ENCODE results near the gene NR6A1.

Gene NR6A1

GRCh38 chr9:124759327-124759726 is 11.8 kb downstream of the NR6A1 start:
- Histone ChIP-seq H3K4me3 (ENCODE audit: insufficient read depth, low read depth, low read length, poor library complexity, severe bottlenecking) (no peak overlapping the region), H3K27ac (ENCODE audit: insufficient read depth, low read length, poor library complexity, severe bottlenecking) (no peak overlapping the region), H3K27me3 (replicated peaks; ENCODE audit: control insufficient read depth, insufficient read depth, low read length, poor library complexity, severe bottlenecking) (peaks cover 6% of the 10 kb centered on the region)

GRCh38 chr9:124758691-124759090 is 12.4 kb downstream of the NR6A1 start:
- H3K36me3 ChIP-seq (ENCODE audit: control insufficient read depth, insufficient read depth, low read length) = no peaks in the 10 kb centered on the region
- H3K4me1 ChIP-seq (ENCODE audit: control insufficient read depth, insufficient read depth, low read length, poor library complexity, severe bottlenecking) = no peaks in the 10 kb centered on the region
- no peak overlapping the region for H3K27ac ChIP-seq (ENCODE audit: insufficient read depth, low read length, poor library complexity, severe bottlenecking)
- no peaks in the 10 kb centered on the region for H3K9me3 ChIP-seq (ENCODE audit: control insufficient read depth, low read length)
- no peak overlapping the region for H3K4me3 ChIP-seq (ENCODE audit: insufficient read depth, low read depth, low read length, poor library complexity, severe bottlenecking)
- no peak for DNase-seq
- H3K27me3 ChIP-seq (replicated peaks; ENCODE audit: control insufficient read depth, insufficient read depth, low read length, poor library complexity, severe bottlenecking) = peaks cover 6% of the 10 kb centered on the region

More at GRCh38 chr9:124759327-124759726, 11.8 kb downstream of the NR6A1 start:
- H3K9me3 ChIP-seq (ENCODE audit: control insufficient read depth, low read length) = no peaks in the 10 kb centered on the region
- no peak for DNase-seq
- H3K4me1 ChIP-seq (ENCODE audit: control insufficient read depth, insufficient read depth, low read length, poor library complexity, severe bottlenecking) = no peaks in the 10 kb centered on the region
- H3K36me3 ChIP-seq (ENCODE audit: control insufficient read depth, insufficient read depth, low read length) = no peaks in the 10 kb centered on the region

- DNase-seq = no peak
- H3K4me1 ChIP-seq (ENCODE audit: control insufficient read depth, insufficient read depth, low read length, poor library complexity, severe bottlenecking) = no peaks in the 10 kb centered on the region
- H3K27me3 ChIP-seq (replicated peaks; ENCODE audit: control insufficient read depth, insufficient read depth, low read length, poor library complexity, severe bottlenecking) = peaks cover 6% of the 10 kb centered on the region
- H3K4me3 ChIP-seq (ENCODE audit: insufficient read depth, low read depth, low read length, poor library complexity, severe bottlenecking) = no peak overlapping the region
- no peaks in the 10 kb centered on the region for H3K9me3 ChIP-seq (ENCODE audit: control insufficient read depth, low read length)
- H3K27ac ChIP-seq (ENCODE audit: insufficient read depth, low read length, poor library complexity, severe bottlenecking) = no peak overlapping the region
- no peaks in the 10 kb centered on the region for H3K36me3 ChIP-seq (ENCODE audit: control insufficient read depth, insufficient read depth, low read length)
Measured at GRCh38 chr9:124758061-124758460, 13.1 kb downstream of the NR6A1 start.

- peaks cover 6% of the 10 kb centered on the region for H3K27me3 ChIP-seq (replicated peaks; ENCODE audit: control insufficient read depth, insufficient read depth, low read length, poor library complexity, severe bottlenecking)
- H3K36me3 ChIP-seq (ENCODE audit: control insufficient read depth, insufficient read depth, low read length) = no peaks in the 10 kb centered on the region
- no peaks in the 10 kb centered on the region for H3K4me1 ChIP-seq (ENCODE audit: control insufficient read depth, insufficient read depth, low read length, poor library complexity, severe bottlenecking)
- DNase-seq = no peak
- no peak overlapping the region for H3K27ac ChIP-seq (ENCODE audit: insufficient read depth, low read length, poor library complexity, severe bottlenecking)
- no peak overlapping the region for H3K4me3 ChIP-seq (ENCODE audit: insufficient read depth, low read depth, low read length, poor library complexity, severe bottlenecking)
- no peaks in the 10 kb centered on the region for H3K9me3 ChIP-seq (ENCODE audit: control insufficient read depth, low read length)
Measured at GRCh38 chr9:124757616-124758015, 13.5 kb downstream of the NR6A1 start.

- Histone ChIP-seq H3K9me3 (ENCODE audit: control insufficient read depth, low read length) (no peaks in the 10 kb centered on the region), H3K27me3 (replicated peaks; ENCODE audit: control insufficient read depth, insufficient read depth, low read length, poor library complexity, severe bottlenecking) (peaks cover 6% of the 10 kb centered on the region), H3K4me1 (ENCODE audit: control insufficient read depth, insufficient read depth, low read length, poor library complexity, severe bottlenecking) (no peaks in the 10 kb centered on the region), H3K36me3 (ENCODE audit: control insufficient read depth, insufficient read depth, low read length) (no peaks in the 10 kb centered on the region), H3K27ac (ENCODE audit: insufficient read depth, low read length, poor library complexity, severe bottlenecking) (no peak overlapping the region), H3K4me3 (ENCODE audit: insufficient read depth, low read depth, low read length, poor library complexity, severe bottlenecking) (no peak overlapping the region)
- no peak for DNase-seq
Measured at GRCh38 chr9:124756011-124756410, 15.1 kb downstream of the NR6A1 start.

GRCh38 chr9:124755061-124755460 is 16.1 kb downstream of the NR6A1 start:
- peaks cover 6% of the 10 kb centered on the region for H3K27me3 ChIP-seq (replicated peaks; ENCODE audit: control insufficient read depth, insufficient read depth, low read length, poor library complexity, severe bottlenecking)
- H3K27ac ChIP-seq (ENCODE audit: insufficient read depth, low read length, poor library complexity, severe bottlenecking) = no peak overlapping the region
- H3K9me3 ChIP-seq (ENCODE audit: control insufficient read depth, low read length) = no peaks in the 10 kb centered on the region
- no peak for DNase-seq
- H3K36me3 ChIP-seq (ENCODE audit: control insufficient read depth, insufficient read depth, low read length) = no peaks in the 10 kb centered on the region
- H3K4me3 ChIP-seq (ENCODE audit: insufficient read depth, low read depth, low read length, poor library complexity, severe bottlenecking) = no peak overlapping the region
- H3K4me1 ChIP-seq (ENCODE audit: control insufficient read depth, insufficient read depth, low read length, poor library complexity, severe bottlenecking) = no peaks in the 10 kb centered on the region

- Histone ChIP-seq H3K9me3 (ENCODE audit: control insufficient read depth, low read length) (no peaks in the 10 kb centered on the region), H3K4me1 (ENCODE audit: control insufficient read depth, insufficient read depth, low read length, poor library complexity, severe bottlenecking) (no peaks in the 10 kb centered on the region), H3K4me3 (ENCODE audit: insufficient read depth, low read depth, low read length, poor library complexity, severe bottlenecking) (no peak overlapping the region), H3K27me3 (replicated peaks; ENCODE audit: control insufficient read depth, insufficient read depth, low read length, poor library complexity, severe bottlenecking) (peaks cover 6% of the 10 kb centered on the region), H3K27ac (ENCODE audit: insufficient read depth, low read length, poor library complexity, severe bottlenecking) (no peak overlapping the region), H3K36me3 (ENCODE audit: control insufficient read depth, insufficient read depth, low read length) (no peaks in the 10 kb centered on the region)
- DNase-seq = no peak
Measured at GRCh38 chr9:124754289-124754688, 16.8 kb downstream of the NR6A1 start.

GRCh38 chr9:124752967-124753366 is 18.1 kb downstream of the NR6A1 start:
- Histone ChIP-seq H3K27me3 (replicated peaks; ENCODE audit: control insufficient read depth, insufficient read depth, low read length, poor library complexity, severe bottlenecking) (peaks cover 6% of the 10 kb centered on the region), H3K36me3 (ENCODE audit: control insufficient read depth, insufficient read depth, low read length) (no peaks in the 10 kb centered on the region), H3K9me3 (ENCODE audit: control insufficient read depth, low read length) (no peaks in the 10 kb centered on the region), H3K4me1 (ENCODE audit: control insufficient read depth, insufficient read depth, low read length, poor library complexity, severe bottlenecking) (no peaks in the 10 kb centered on the region), H3K4me3 (ENCODE audit: insufficient read depth, low read depth, low read length, poor library complexity, severe bottlenecking) (no peak overlapping the region), H3K27ac (ENCODE audit: insufficient read depth, low read length, poor library complexity, severe bottlenecking) (no peak overlapping the region)
- DNase-seq = no peak

GRCh38 chr9:124749781-124750180 is 21.3 kb downstream of the NR6A1 start:
- DNase-seq = no peak
- H3K4me3 ChIP-seq (ENCODE audit: insufficient read depth, low read depth, low read length, poor library complexity, severe bottlenecking) = no peak overlapping the region
- H3K36me3 ChIP-seq (ENCODE audit: control insufficient read depth, insufficient read depth, low read length) = no peaks in the 10 kb centered on the region
- no peak overlapping the region for H3K27ac ChIP-seq (ENCODE audit: insufficient read depth, low read length, poor library complexity, severe bottlenecking)
- no peaks in the 10 kb centered on the region for H3K27me3 ChIP-seq (replicated peaks; ENCODE audit: control insufficient read depth, insufficient read depth, low read length, poor library complexity, severe bottlenecking)
- no peaks in the 10 kb centered on the region for H3K4me1 ChIP-seq (ENCODE audit: control insufficient read depth, insufficient read depth, low read length, poor library complexity, severe bottlenecking)
- no peaks in the 10 kb centered on the region for H3K9me3 ChIP-seq (ENCODE audit: control insufficient read depth, low read length)

GRCh38 chr9:124749284-124749683 is 21.8 kb downstream of the NR6A1 start:
- DNase-seq = no peak
- Histone ChIP-seq H3K27ac (ENCODE audit: insufficient read depth, low read length, poor library complexity, severe bottlenecking) (no peak overlapping the region), H3K27me3 (replicated peaks; ENCODE audit: control insufficient read depth, insufficient read depth, low read length, poor library complexity, severe bottlenecking) (no peaks in the 10 kb centered on the region), H3K36me3 (ENCODE audit: control insufficient read depth, insufficient read depth, low read length) (no peaks in the 10 kb centered on the region), H3K4me3 (ENCODE audit: insufficient read depth, low read depth, low read length, poor library complexity, severe bottlenecking) (no peak overlapping the region), H3K4me1 (ENCODE audit: control insufficient read depth, insufficient read depth, low read length, poor library complexity, severe bottlenecking) (no peaks in the 10 kb centered on the region), H3K9me3 (ENCODE audit: control insufficient read depth, low read length) (no peaks in the 10 kb centered on the region)

GRCh38 chr9:124747065-124747464 is 24.0 kb downstream of the NR6A1 start:
- Histone ChIP-seq H3K27ac (ENCODE audit: insufficient read depth, low read length, poor library complexity, severe bottlenecking) (no peak overlapping the region), H3K9me3 (ENCODE audit: control insufficient read depth, low read length) (no peaks in the 10 kb centered on the region), H3K4me3 (ENCODE audit: insufficient read depth, low read depth, low read length, poor library complexity, severe bottlenecking) (no peak overlapping the region), H3K36me3 (ENCODE audit: control insufficient read depth, insufficient read depth, low read length) (no peaks in the 10 kb centered on the region), H3K27me3 (replicated peaks; ENCODE audit: control insufficient read depth, insufficient read depth, low read length, poor library complexity, severe bottlenecking) (no peaks in the 10 kb centered on the region), H3K4me1 (ENCODE audit: control insufficient read depth, insufficient read depth, low read length, poor library complexity, severe bottlenecking) (no peaks in the 10 kb centered on the region)
- no peak for DNase-seq

Data from effector memory CD4-positive, alpha-beta T cell (primary cell).